ENCODE data around the gene ENTPD2. TPM values are rescaled to one million over a fixed set of nuclear protein-coding genes. Genes with fewer than 3 reads are reported as not detected.

The ENTPD2 gene
- under 1 TPM in 4 of 6 donors, not detected in 2; 0.34 to 0.98 (median 0.55) TPM for total RNA-seq

- DNase-seq: peak; percentile 63 to 93
- Histone ChIP-seq H3K27ac (peak within 1 kb of the TSS in 1 of 4 donors; percentile 39), H3K36me3 (no peaks in the 10 kb centered on the region)
Observed at GRCh38 chr9:137053944-137054931, at the start of gene ENTPD2. TSS of gene ENTPD2 (minus strand) at chr9:137054061. CDS start at chr9:137053997, 64 bp downstream.

GRCh38 chr9:137103206-137103999, 49.5 kb upstream of the ENTPD2 start:
- no peaks in the 10 kb centered on the region for H3K4me1 ChIP-seq
- no peak overlapping the region for H3K4me3 ChIP-seq
- no peaks in the 10 kb centered on the region for H3K27me3 ChIP-seq
- peaks cover 25 to 97% (median 91%) of the 10 kb centered on the region in 4 donors for H3K36me3 ChIP-seq
- DNase-seq: no peak
- H3K9me3 ChIP-seq: no peaks in the 10 kb centered on the region
- 94% methylated on average over 37 of the region's 37 CpGs for WGBS, 2 donors
- TF ChIP-seq POLR2AphosphoS5 (IDR thresholded peaks at IDR 0.05): no peak
- TF ChIP-seq CTCF (IDR thresholded peaks at IDR 0.05): no peak
- TF ChIP-seq POLR2A (IDR thresholded peaks at IDR 0.05): no peak
- TF ChIP-seq EP300 (IDR thresholded peaks at IDR 0.05): no peak
- ATAC-seq (ENCODE audit: low FRiP score in 2 of 2): no peak
- no peak overlapping the region for H3K27ac ChIP-seq

More at GRCh38 chr9:137053944-137054931, at the start of gene ENTPD2:
- no peak for ATAC-seq (ENCODE audit: low FRiP score in 2 of 2)
- 35 to 76% methylated on average over 10 to 48 of the region's 90 CpGs for WGBS, 2 donors
- Histone ChIP-seq H3K4me3 (peak within 1 kb of the TSS; percentile 1 to 57 (median 50)), H3K27me3 (peaks cover 0 to 29% (median 15%) of the 10 kb centered on the region in 4 donors), H3K4me1 (peaks cover 23 to 34% (median 28%) of the 10 kb centered on the region in 4 donors), H3K9me3 (no peaks in the 10 kb centered on the region)
- TF ChIP-seq CTCF (IDR thresholded peaks at IDR 0.05) (peak in 1 of 6 experiments; percentile 1), POLR2A (IDR thresholded peaks at IDR 0.05) (peak in 1 of 4 donors; percentile 12), POLR2AphosphoS5 (IDR thresholded peaks at IDR 0.05) (no peak), EP300 (IDR thresholded peaks at IDR 0.05) (no peak)

- DNase-seq (no peak), ATAC-seq (ENCODE audit: low FRiP score in 2 of 2) (peak in 1 of 2 donors; percentile 31)
- Histone ChIP-seq H3K4me1 (no peaks in the 10 kb centered on the region), H3K4me3 (no peak overlapping the region), H3K27ac (no peak overlapping the region), H3K36me3 (peaks cover 16 to 88% (median 79%) of the 10 kb centered on the region in 4 donors), H3K9me3 (no peaks in the 10 kb centered on the region), H3K27me3 (no peaks in the 10 kb centered on the region)
- WGBS, 2 donors: 93 to 94% methylated on average over 11 to 14 of the region's 14 CpGs
- TF ChIP-seq CTCF (IDR thresholded peaks at IDR 0.05) (no peak), EP300 (IDR thresholded peaks at IDR 0.05) (no peak), POLR2AphosphoS5 (IDR thresholded peaks at IDR 0.05) (no peak), POLR2A (IDR thresholded peaks at IDR 0.05) (no peak)
Observed at GRCh38 chr9:137099231-137099630, 45.4 kb upstream of the ENTPD2 start.

GRCh38 chr9:137097761-137098462, 44.1 kb upstream of the ENTPD2 start:
- peak in 1 of 2 donors; percentile 63 for DNase-seq
- H3K9me3 ChIP-seq: no peaks in the 10 kb centered on the region
- WGBS, 2 donors: 95 to 96% methylated on average over 16 to 20 of the region's 20 CpGs
- H3K4me1 ChIP-seq: no peaks in the 10 kb centered on the region
- no peak overlapping the region for H3K27ac ChIP-seq
- no peak overlapping the region for H3K4me3 ChIP-seq
- H3K27me3 ChIP-seq: no peaks in the 10 kb centered on the region
- H3K36me3 ChIP-seq: peaks cover 9 to 79% (median 68%) of the 10 kb centered on the region in 4 donors
- TF ChIP-seq CTCF (IDR thresholded peaks at IDR 0.05) (no peak), POLR2AphosphoS5 (IDR thresholded peaks at IDR 0.05) (no peak), POLR2A (IDR thresholded peaks at IDR 0.05) (no peak), EP300 (IDR thresholded peaks at IDR 0.05) (no peak)
- ATAC-seq (ENCODE audit: low FRiP score in 2 of 2): no peak

Data from upper lobe of left lung (tissue), 6 donors.